Stimulated activated naive CD4-positive, alpha-beta T cell (primary cell): ENCODE data around the gene KMT2D.

Experiments used
- DNase-seq, 6 experiments: peaks; one replicate each; lab custom pipeline; 2025; lab: John Stamatoyannopoulos, UW

Gene KMT2D

GRCh38 chr12:49018261-49019119 is 42.1 kb downstream of the KMT2D start, which contains the start of gene PRKAG1:
TSS of gene PRKAG1 (minus strand) at chr12:49018776. CDS start at chr12:49018740, 36 bp downstream.
- DNase-seq: peak; percentile 94 to 97 (median 95)

- peak in 1 of 6 experiments; percentile 38 for DNase-seq
Measured at GRCh38 chr12:49017891-49018260, 42.7 kb downstream of the KMT2D start.

DNA sequence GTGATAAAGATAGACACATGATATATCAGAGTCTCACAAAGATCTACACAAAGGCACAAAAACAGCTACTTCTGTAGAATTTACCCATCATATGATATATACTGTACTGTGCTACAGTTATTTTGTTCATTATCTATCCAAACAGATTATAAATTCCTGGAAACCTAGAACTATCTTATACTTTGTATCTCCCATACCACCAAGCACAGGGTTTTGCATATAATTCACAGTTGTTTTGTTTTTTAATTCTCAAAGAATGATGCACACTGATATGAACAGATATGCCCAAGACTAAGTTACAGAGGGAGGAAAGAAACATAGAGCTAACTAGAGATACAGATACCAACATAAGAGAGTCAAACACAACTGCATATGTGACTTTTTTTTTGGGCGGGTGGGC is 45.4 kb downstream of the KMT2D start:
- no peak for DNase-seq

DNA sequence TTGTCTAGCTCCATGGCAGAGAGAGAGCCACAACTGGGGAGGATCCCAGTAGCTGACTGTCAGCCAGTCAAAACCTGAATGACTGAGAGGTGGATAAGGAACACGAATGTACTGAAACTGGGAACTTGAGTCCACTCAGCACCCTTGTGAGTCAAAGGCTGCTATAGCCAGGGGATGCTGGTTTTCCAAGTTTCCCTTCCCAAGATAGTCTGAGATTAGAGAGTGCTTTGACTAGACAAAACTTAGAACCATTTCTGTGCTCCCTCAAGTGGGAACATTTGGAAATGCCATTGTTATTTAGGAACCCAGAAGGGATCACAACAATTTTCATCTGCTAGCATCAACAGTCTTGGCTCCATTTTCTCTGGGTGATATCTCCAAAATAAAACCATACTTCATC is 46.0 kb downstream of the KMT2D start:
- DNase-seq: no peak

DNA sequence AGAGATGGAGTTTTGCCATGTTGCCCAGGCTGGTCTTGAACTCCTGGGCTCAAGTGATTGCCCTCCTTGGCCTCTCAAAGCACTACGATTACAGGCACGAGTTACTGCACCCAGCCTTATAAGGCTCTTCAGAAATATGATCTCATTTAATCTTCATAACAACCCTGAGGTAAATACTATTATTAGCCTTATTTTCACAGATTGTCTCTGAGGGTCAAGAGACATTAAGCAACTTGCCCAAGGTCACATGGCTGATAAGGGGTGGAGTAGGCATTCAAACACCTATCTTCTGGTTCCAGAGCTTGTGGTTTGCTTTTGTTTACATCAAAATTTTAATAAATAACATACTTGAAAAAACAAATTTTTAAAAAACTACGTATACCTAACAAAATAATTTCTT is 47.2 kb downstream of the KMT2D start:
- no peak for DNase-seq

DNA sequence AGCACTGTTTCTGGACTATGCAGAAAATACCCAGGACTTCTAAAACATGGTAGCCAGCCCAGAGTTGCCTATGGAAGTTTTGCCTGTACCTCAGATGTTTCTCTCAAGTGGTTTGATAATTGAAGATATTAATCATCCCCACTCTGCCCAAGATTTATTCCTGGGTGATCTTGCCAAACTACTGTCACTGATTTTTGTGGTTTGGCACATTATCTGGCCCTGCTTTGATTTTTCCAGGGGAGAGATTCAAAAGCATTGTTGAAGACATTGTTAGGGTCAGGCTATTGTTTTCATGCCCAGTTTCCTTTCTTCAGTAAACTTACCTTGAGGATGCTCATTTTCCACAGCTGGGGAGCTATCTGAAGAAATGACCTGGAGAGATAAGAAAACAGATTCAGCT is 47.9 kb downstream of the KMT2D start:
- DNase-seq: no peak
